Mammary epithelial cell (primary cell): Measurements from ENCODE around the gene HAND2.

ENCODE experiments used
- EZH2 ChIP-seq: IDR thresholded peaks from 2 replicates; pipeline ENCODE4 v1.6.1; 2012; ENCODE audit warnings: low read length, inconsistent platforms, borderline replicate concordance
- TF ChIP-seq, protein P1 (sequence below), 2 donors: IDR thresholded peaks in 1 of 2; conservative IDR thresholded peaks in 1 of 2; 2 replicates each; pipeline ENCODE4 v1.5.1; 2011 to 2012; ENCODE audit warnings: inconsistent platforms in 2 of 2, low read length in 2 of 2, mild to moderate bottlenecking in 2 of 2, control low read depth in 1 of 2, low read depth in 1 of 2; ENCODE audit not compliant: insufficient read depth in 1 of 2; ENCODE audit errors: extremely low read depth in 1 of 2

DNA sequence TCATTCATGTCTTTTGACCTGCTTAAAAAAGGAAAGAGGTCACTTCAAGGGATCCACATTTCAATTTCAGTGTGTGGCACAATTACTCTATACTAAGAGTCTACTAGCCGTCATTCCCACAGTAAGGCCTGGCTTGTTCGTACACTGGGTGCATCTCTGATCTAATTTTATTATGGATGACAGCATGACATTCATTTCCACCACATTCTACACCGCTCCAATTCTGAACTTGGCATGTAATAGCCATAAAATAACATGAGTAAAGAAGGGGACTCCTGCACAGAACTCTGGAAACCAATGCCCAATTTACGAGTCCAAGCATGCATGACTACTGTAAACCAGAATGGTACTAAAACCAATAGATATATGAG is 51.1 kb downstream of the HAND2 start:
- TF ChIP-seq, protein P1, sequence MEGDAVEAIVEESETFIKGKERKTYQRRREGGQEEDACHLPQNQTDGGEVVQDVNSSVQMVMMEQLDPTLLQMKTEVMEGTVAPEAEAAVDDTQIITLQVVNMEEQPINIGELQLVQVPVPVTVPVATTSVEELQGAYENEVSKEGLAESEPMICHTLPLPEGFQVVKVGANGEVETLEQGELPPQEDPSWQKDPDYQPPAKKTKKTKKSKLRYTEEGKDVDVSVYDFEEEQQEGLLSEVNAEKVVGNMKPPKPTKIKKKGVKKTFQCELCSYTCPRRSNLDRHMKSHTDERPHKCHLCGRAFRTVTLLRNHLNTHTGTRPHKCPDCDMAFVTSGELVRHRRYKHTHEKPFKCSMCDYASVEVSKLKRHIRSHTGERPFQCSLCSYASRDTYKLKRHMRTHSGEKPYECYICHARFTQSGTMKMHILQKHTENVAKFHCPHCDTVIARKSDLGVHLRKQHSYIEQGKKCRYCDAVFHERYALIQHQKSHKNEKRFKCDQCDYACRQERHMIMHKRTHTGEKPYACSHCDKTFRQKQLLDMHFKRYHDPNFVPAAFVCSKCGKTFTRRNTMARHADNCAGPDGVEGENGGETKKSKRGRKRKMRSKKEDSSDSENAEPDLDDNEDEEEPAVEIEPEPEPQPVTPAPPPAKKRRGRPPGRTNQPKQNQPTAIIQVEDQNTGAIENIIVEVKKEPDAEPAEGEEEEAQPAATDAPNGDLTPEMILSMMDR (conservative IDR thresholded peaks at IDR 0.05 in 1 of 2, IDR thresholded peaks at IDR 0.05 in 1 of 2; ENCODE audit: extremely low read depth in 1 of 2, insufficient read depth in 1 of 2, low read depth in 1 of 2, low read length in 2 of 2), result no peak
- TF ChIP-seq EZH2, result no peak
